COR-L47 (cell line): ENCODE results near the gene HSPD1.
A peak's percentile ranks its signal among the peaks of the same experiment; 100 is the strongest.
"Not testable (repeated sequence)": the region's sequence is repeated elsewhere in the genome, so short reads cannot be mapped to it uniquely, and the experiment has no call there.

Source experiments
- DNase-seq: peaks from one replicate; lab custom pipeline; 2025; lab: John Stamatoyannopoulos, UW

Gene HSPD1

GRCh38 chr2:197496695-197497094 lies 2.9 kb downstream of the HSPD1 start:
- no peak for DNase-seq

GRCh38 chr2:197495433-197496134 lies 4.1 kb downstream of the HSPD1 start:
- no peak for DNase-seq

- DNase-seq = no peak
Observed at GRCh38 chr2:197487385-197487784, 12.3 kb downstream of the HSPD1 start.

- DNase-seq = no peak
Observed at GRCh38 chr2:197486175-197486574, 13.5 kb downstream of the HSPD1 start.

GRCh38 chr2:197484248-197484647 lies 15.4 kb downstream of the HSPD1 start:
- not testable (repeated sequence) for DNase-seq

- DNase-seq = no peak
Observed at GRCh38 chr2:197480165-197481036, 19.2 kb downstream of the HSPD1 start.

GRCh38 chr2:197477797-197478196 lies 21.8 kb downstream of the HSPD1 start:
- DNase-seq = no peak

GRCh38 chr2:197472166-197472565 lies 27.5 kb downstream of the HSPD1 start:
- DNase-seq = no peak

- no peak for DNase-seq
Observed at GRCh38 chr2:197464175-197464574, 35.5 kb downstream of the HSPD1 start.

GRCh38 chr2:197461057-197461456 lies 38.6 kb downstream of the HSPD1 start:
- no peak for DNase-seq

- no peak for DNase-seq
Observed at GRCh38 chr2:197460649-197461048, 39.0 kb downstream of the HSPD1 start.

- no peak for DNase-seq
Observed at GRCh38 chr2:197455428-197455827, 44.2 kb downstream of the HSPD1 start.

- DNase-seq = no peak
Observed at GRCh38 chr2:197454923-197455322, 44.7 kb downstream of the HSPD1 start.

GRCh38 chr2:197453914-197454398 lies 45.7 kb downstream of the HSPD1 start:
- DNase-seq = no peak

GRCh38 chr2:197453123-197453913 lies 46.3 kb downstream of the HSPD1 start, which contains the start of gene COQ10B:
Gene COQ10B (plus strand): TSS chr2:197453552. CDS start chr2:197453561, 9 bp downstream.
- DNase-seq = peak; percentile 99

GRCh38 chr2:197452754-197453122 lies 46.9 kb downstream of the HSPD1 start:
- no peak for DNase-seq

GRCh38 chr2:197450935-197451358 lies 48.7 kb downstream of the HSPD1 start:
- DNase-seq = not testable (repeated sequence)

GRCh38 chr2:197450465-197450864 lies 49.2 kb downstream of the HSPD1 start:
- DNase-seq = no peak

- DNase-seq = no peak
Observed at GRCh38 chr2:197446844-197447243, 52.8 kb downstream of the HSPD1 start.

- no peak for DNase-seq
Observed at GRCh38 chr2:197445746-197446145, 53.9 kb downstream of the HSPD1 start.

GRCh38 chr2:197442857-197443256 lies 56.8 kb downstream of the HSPD1 start:
- DNase-seq = no peak

- DNase-seq = no peak
Observed at GRCh38 chr2:197437380-197437779, 62.3 kb downstream of the HSPD1 start.
